T47D (cell line): ENCODE results near the gene TULP1.

Source experiments
- DNase-seq, 2 experiments: peaks; one replicate each; pipeline versions ENCODE4 v3.0.0 to v3.0.0-alpha.2; 2011 to 2012; ENCODE audit warnings: low read depth in 1 of 2, low spot score in 1 of 2
- JUND ChIP-seq: IDR thresholded peaks from 2 replicates; pipeline ENCODE4 v1.6.1; 2012; ENCODE audit warnings: low read depth
- in situ Hi-C: cut with HindIII; loops from 2 replicates; pipeline ENCODE4 v1.10.0; 2016; ENCODE audit warnings: low sequenced_read_pairs, low pct_unique_long_range_greater_than_20kb

Gene TULP1

GRCh38 chr6:35481226-35481625 is 31.5 kb downstream of the TULP1 start:
- no peak for DNase-seq
- TF ChIP-seq JUND: no peak
- in situ Hi-C loops: no loop called here

GRCh38 chr6:35480176-35480575 is 32.5 kb downstream of the TULP1 start:
- no peak for DNase-seq
- TF ChIP-seq JUND: no peak
- in situ Hi-C loops: no loop called here

DNA sequence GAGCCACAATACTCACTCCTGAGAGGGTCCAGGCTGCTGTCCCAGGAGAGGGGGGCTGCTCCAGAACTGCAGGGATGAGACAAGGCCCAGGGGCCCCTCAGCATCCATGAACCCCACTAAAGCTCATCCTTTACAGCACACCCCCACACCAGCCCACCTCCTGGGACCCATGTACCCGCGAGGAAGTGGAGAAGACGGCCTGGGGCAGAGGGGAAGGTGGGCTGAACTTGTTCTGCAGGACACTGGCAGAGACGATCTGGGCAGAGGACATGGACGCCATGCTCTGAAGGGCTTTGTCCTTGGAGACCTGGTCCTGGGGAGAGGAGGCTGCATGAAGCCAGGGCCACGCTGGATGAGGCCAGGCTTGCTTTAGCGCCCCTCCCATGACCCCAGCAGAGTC is 34.4 kb downstream of the TULP1 start:
- in situ Hi-C loops: no loop called here
- no peak for TF ChIP-seq JUND
- DNase-seq: no peak

DNA sequence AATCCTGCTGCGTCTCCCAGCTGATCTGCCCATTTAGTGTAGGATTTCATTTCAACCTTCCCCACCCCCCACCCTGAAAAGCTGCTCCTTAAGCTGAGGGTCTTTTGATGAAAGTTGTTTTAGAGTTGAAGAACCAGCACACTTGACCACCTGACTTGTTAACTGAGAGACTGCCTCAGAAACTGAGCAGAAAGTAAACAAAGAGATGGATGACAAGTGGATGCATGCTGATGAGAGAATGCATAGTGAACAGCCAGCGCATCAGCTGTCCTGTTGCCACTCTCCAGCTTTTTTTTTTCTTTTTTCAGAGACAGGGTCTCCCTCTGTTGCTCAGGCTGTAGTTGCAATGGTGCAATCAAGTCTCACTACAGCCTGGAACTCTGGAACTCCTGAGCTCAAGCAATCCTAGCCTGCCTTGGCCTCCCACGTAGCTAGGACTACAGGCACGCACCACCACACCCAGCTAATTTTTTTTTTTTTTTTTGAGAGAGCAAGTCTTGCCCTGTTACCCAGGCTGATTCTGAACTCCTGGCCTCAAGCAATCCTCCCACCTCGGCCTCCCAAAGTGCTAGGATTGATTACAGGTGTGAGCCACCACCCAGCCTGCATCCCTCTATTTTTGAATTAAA is 35.0 kb downstream of the TULP1 start:
- DNase-seq: no peak
- TF ChIP-seq JUND: no peak
- in situ Hi-C loops: no loop called here

DNA sequence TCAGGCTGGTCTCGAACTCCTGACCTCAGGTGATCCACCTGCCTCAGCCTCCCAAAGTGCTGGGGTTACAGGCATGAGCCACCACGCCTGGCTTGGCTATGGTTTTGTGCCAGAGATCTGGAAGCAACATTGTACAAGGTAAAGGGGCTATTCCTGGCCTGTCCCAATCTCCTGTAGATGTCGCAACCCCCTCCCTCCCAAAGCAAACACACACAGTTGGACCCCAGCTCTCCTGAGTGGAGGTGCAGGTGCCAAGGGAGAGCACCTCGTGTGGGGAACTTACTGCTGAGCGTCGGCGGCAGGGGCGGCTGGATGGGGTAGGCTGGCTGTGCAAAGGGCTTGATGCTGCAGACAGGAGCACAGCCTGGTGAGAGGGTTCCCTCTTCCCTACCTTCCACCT is 35.7 kb downstream of the TULP1 start:
- TF ChIP-seq JUND: no peak
- no peak for DNase-seq
- in situ Hi-C loops: no loop called here

GRCh38 chr6:35476004-35476403 is 36.7 kb downstream of the TULP1 start:
- in situ Hi-C loops: no loop called here
- no peak for TF ChIP-seq JUND
- no peak for DNase-seq

GRCh38 chr6:35475573-35475972 is 37.1 kb downstream of the TULP1 start:
- DNase-seq: no peak
- in situ Hi-C loops: no loop called here
- no peak for TF ChIP-seq JUND

- no peak for TF ChIP-seq JUND
- in situ Hi-C loops: no loop called here
- DNase-seq: no peak
These were observed 37.6 kb downstream of the TULP1 start for GRCh38 chr6:35474942-35475570.

DNA sequence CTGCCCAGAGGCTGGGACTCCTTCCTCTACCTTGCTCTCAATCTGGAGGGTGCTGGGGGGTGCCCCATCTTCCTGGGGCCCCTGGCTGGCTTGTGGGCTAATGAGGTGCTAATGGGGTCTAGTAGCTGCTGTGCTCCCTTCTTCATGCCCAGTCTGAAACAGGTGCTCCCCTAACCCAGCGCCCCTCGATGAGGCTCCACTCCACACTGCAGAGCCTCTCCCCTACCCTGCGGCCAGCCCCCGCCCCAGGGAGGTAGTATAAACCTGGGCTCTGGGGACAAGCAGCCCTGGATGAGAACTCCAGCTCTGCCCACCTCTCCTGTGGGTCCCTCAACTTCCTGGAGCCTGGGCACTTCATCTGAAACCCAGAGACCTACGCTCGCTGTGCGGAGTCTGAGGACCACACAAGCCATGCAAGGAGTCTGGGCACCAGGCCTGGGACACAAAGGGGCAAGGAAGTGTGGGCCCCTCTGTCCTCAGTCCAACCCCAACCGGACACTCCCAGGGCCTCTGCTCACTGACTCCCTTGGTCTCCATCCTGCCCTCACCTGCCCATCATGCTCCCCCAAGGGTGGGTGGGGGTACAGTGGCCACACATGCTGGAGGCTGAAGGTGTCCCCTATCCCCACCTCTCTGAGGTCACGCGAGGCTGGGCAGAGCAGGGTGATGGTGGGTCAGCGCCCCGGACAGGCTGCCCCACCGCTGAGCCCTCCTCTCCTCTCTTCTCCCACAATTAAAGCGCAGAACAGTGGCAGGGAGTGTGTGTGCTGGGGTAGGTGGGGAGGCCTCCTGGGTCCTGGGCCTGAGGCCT is 38.4 kb downstream of the TULP1 start:
- in situ Hi-C loops: no loop called here
- TF ChIP-seq JUND: no peak
- no peak for DNase-seq

- in situ Hi-C loops: no loop called here
- TF ChIP-seq JUND: no peak
- DNase-seq: no peak
These were observed 38.9 kb downstream of the TULP1 start for GRCh38 chr6:35473850-35474130.

DNA sequence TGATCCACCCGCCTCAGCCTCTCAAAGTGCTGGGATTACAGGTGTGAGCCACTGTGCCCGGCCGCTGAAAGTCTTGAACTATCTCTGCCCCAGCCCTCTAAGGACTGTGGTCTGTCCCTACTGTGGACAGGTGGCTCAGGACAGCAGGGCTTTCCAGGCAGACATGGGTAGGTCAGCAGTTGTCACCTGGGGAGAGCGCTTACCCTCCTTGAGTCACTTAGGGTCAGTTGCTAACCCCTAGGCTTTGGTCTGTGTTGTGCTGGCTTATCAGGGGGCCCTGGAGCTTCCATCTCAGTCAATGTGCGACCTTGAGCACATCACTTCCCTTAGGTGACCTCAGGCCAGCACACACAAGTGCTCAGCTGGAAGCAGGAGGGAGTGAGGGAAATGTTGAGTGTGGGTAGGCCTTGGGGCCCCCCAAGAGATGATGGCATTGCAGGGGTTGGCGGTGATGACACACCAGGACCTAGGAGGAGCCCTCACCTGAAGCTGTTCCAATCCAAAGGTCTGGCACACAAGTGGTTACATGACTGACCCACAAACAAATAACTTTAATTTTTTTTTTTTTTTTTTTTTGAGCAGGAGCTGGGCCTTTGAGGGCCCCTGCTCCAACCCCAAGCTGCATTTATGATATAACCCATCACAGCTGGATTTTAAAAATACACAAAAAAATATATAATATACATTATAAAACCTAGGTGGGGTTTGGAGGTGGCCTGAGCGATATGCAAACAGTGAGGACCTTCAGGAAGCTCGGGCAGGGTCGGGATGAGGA is 39.4 kb downstream of the TULP1 start:
- no peak; the same call in 1 of the 2 replicates for TF ChIP-seq JUND

GRCh38 chr6:35471836-35472345 is 40.8 kb downstream of the TULP1 start:
- TF ChIP-seq JUND: no peak
- in situ Hi-C loops: no loop called here

More for the DNA sequence above, 39.4 kb downstream of the TULP1 start:
- DNase-seq: no peak
- in situ Hi-C loops: no loop called here

More at GRCh38 chr6:35471836-35472345, 40.8 kb downstream of the TULP1 start:
- DNase-seq: no peak
